Calu3 (cell line): Measurements from ENCODE around the gene CABLES2. TPM values are rescaled to one million over a fixed set of nuclear protein-coding genes. Genes with fewer than 3 reads are reported as not detected.

Experiments used
- BruUV-seq: library from RNA; stranded (reverse); fragments of 400-500 nt; replicated peaks from 2 replicates; lab custom pipeline; 2021; lab: Mats Ljungman, UMichigan
- CTCF ChIA-PET: fragments of 300-600 bp; sonication (Branson Sonifier 250); formaldehyde crosslinking; loops from one replicate; lab custom pipeline; 2022; ENCODE audit warnings: antibody characterized with exemption; lab: Charles Lee
- DNase-seq: peaks from one replicate; pipeline ENCODE4 v3.0.0; 2022
- H3K27ac Mint-ChIP-seq: one replicate; pipeline ENCODE4 v1.8.0; 2022; ENCODE audit warnings: mixed read lengths; ENCODE audit not compliant: unreplicated experiment
- H3K27me3 Mint-ChIP-seq: one replicate; pipeline ENCODE4 v1.8.0; 2022; ENCODE audit warnings: mixed read lengths; ENCODE audit not compliant: unreplicated experiment
- H3K36me3 Mint-ChIP-seq: one replicate; pipeline ENCODE4 v1.8.0; 2022; ENCODE audit warnings: mild to moderate bottlenecking, moderate library complexity, mixed read lengths; ENCODE audit not compliant: insufficient read depth, unreplicated experiment
- H3K4me1 Mint-ChIP-seq: one replicate; pipeline ENCODE4 v1.8.0; 2022; ENCODE audit warnings: mild to moderate bottlenecking, low read depth, mixed read lengths; ENCODE audit not compliant: unreplicated experiment
- H3K4me3 Mint-ChIP-seq: one replicate; pipeline ENCODE4 v1.8.0; 2022; ENCODE audit warnings: mild to moderate bottlenecking, low read depth, moderate library complexity, mixed read lengths; ENCODE audit not compliant: unreplicated experiment
- H3K9me3 Mint-ChIP-seq: one replicate; pipeline ENCODE4 v1.8.0; 2022; ENCODE audit warnings: low read depth, mixed read lengths; ENCODE audit not compliant: unreplicated experiment
- CTCF ChIP-seq: fragments of 200-600 bp; IDR thresholded peaks from one replicate; pipeline ENCODE4 v1.8.0; 2022; ENCODE audit warnings: antibody characterized with exemption; ENCODE audit not compliant: unreplicated experiment
- intact Hi-C: fragments of 100-400 bp; cut with micrococcal nuclease; formaldehyde crosslinking; loops from one replicate; pipeline ENCODE4 v1.10.0; 2022; ENCODE audit not compliant: unreplicated experiment
- total RNA-seq: library from RNA; stranded (reverse); gene quantifications from 2 replicates; pipeline ENCODE4 v1.2.3, GENCODE V29; 2022

CABLES2 gene
- total RNA-seq, 1 experiment from 2014 or later: 13.6 TPM

- no peak for DNase-seq
- H3K4me3 Mint-ChIP-seq: no peak overlapping the region
- intact Hi-C loops: no loop called here
- no peak for TF ChIP-seq CTCF
- H3K27me3 Mint-ChIP-seq: no peaks in the 10 kb centered on the region
- no peaks in the 10 kb centered on the region for H3K4me1 Mint-ChIP-seq
- CTCF ChIA-PET: interaction anchor here (0.8 to 1.7 kb wide), 3 partner anchors 10 to 14 kb away, joined by 3 to 8 read pairs (median 6); partner anchors contain the start of gene RPS21
- no peak overlapping the region for H3K27ac Mint-ChIP-seq
- H3K36me3 Mint-ChIP-seq: peaks cover 29% of the 10 kb centered on the region
- H3K9me3 Mint-ChIP-seq: peaks cover 4% of the 10 kb centered on the region
- no TSS peak for BruUV-seq
These were observed 7.1 kb downstream of the CABLES2 start for GRCh38 chr20:62400021-62400420.

- H3K9me3 Mint-ChIP-seq: peaks cover 4% of the 10 kb centered on the region
- no peak for TF ChIP-seq CTCF
- no TSS peak for BruUV-seq
- no peaks in the 10 kb centered on the region for H3K27me3 Mint-ChIP-seq
- CTCF ChIA-PET: no interaction called here
- no peak for DNase-seq
- intact Hi-C loops: no loop called here
- peaks cover 41% of the 10 kb centered on the region for H3K36me3 Mint-ChIP-seq
- H3K4me3 Mint-ChIP-seq: no peak overlapping the region
- H3K27ac Mint-ChIP-seq: peak overlapping the region; percentile 19
- H3K4me1 Mint-ChIP-seq: no peaks in the 10 kb centered on the region
These were observed 8.8 kb downstream of the CABLES2 start for GRCh38 chr20:62398120-62398821.

- Mint-ChIP-seq H3K4me3 (no peak overlapping the region), H3K4me1 (no peaks in the 10 kb centered on the region), H3K9me3 (peaks cover 4% of the 10 kb centered on the region), H3K36me3 (peaks cover 45% of the 10 kb centered on the region), H3K27me3 (no peaks in the 10 kb centered on the region), H3K27ac (no peak overlapping the region)
- CTCF ChIA-PET: no interaction called here
- no peak for TF ChIP-seq CTCF
- no peak for DNase-seq
- intact Hi-C loops: no loop called here
- BruUV-seq: no TSS peak
These were observed 10.5 kb downstream of the CABLES2 start for GRCh38 chr20:62396367-62397239.

- peak overlapping the region; percentile 58 for H3K27ac Mint-ChIP-seq
- intact Hi-C loops: no loop called here
- CTCF ChIA-PET: no interaction called here
- H3K4me1 Mint-ChIP-seq: no peaks in the 10 kb centered on the region
- H3K27me3 Mint-ChIP-seq: no peaks in the 10 kb centered on the region
- DNase-seq: peak; percentile 57
- peaks cover 4% of the 10 kb centered on the region for H3K9me3 Mint-ChIP-seq
- peaks cover 56% of the 10 kb centered on the region for H3K36me3 Mint-ChIP-seq
- TF ChIP-seq CTCF: peak; percentile 37
- BruUV-seq: no TSS peak
- H3K4me3 Mint-ChIP-seq: no peak overlapping the region
These were observed 11.5 kb downstream of the CABLES2 start for GRCh38 chr20:62395311-62396242.
